GM19455 (cell line): ENCODE data around the gene CITED1.

ENCODE experiments used
- ATAC-seq: cut with Tn5 transposase; IDR thresholded peaks from one replicate; pipeline ENCODE4 v1.9.1; 2021; ENCODE audit not compliant: unreplicated experiment

CITED1 gene

GRCh38 chrX:72271091-72271788 is 34.5 kb downstream of the CITED1 start:
- ATAC-seq: no peak

GRCh38 chrX:72270316-72270866 is 35.3 kb downstream of the CITED1 start:
- no peak for ATAC-seq

- ATAC-seq: no peak
Observed at GRCh38 chrX:72269671-72270251, 36.0 kb downstream of the CITED1 start.

GRCh38 chrX:72268597-72269365 is 36.9 kb downstream of the CITED1 start:
- ATAC-seq: no peak

GRCh38 chrX:72265263-72265662 is 40.5 kb downstream of the CITED1 start:
- no peak for ATAC-seq

- ATAC-seq: no peak
Observed at GRCh38 chrX:72262077-72262476, 43.6 kb downstream of the CITED1 start.

- ATAC-seq: no peak
Observed at GRCh38 chrX:72260448-72260847, 45.3 kb downstream of the CITED1 start.

GRCh38 chrX:72258174-72258573 is 47.5 kb downstream of the CITED1 start:
- no peak for ATAC-seq

- no peak for ATAC-seq
Observed at GRCh38 chrX:72255864-72256263, 49.9 kb downstream of the CITED1 start.

GRCh38 chrX:72255445-72255844 is 50.3 kb downstream of the CITED1 start:
- no peak for ATAC-seq

- ATAC-seq: no peak
Observed at GRCh38 chrX:72254816-72255215, 50.9 kb downstream of the CITED1 start.

GRCh38 chrX:72253686-72254085 is 52.0 kb downstream of the CITED1 start:
- no peak for ATAC-seq
